ENCODE measurements around the gene CELSR1. TPM values are rescaled to one million over a fixed set of nuclear protein-coding genes. Genes with fewer than 3 reads are reported as not detected.

Gene CELSR1
- total RNA-seq, 2 donors from 2014 or later: 24.4 to 34.1 TPM

DNA sequence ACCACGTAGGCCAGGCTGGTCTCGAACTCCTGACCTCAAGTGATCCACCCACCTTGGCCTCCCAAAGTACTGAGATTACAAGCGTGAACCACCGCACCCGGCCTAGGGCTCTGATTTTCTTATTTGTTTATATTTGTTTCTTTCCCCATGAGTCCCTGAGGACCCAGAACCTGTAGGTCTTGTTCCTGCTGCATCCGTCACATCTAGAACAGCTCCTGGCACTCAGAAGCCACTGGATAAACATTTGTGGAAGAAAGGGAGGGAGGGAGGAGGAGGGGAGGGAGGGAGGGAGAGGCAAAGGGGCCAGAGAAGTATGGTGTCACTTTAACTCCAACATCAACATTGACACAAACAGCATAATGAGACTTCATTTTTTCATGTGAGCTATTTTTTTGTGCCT lies 67.7 kb downstream of the CELSR1 start:
- Histone ChIP-seq H3K4me3 (ENCODE audit: low read length) (no peak overlapping the region), H3K36me3 (ENCODE audit: control insufficient read depth, insufficient read depth, low read length) (no peaks in the 10 kb centered on the region), H3K9ac (ENCODE audit: extremely low read depth, low read length, poor library complexity, severe bottlenecking) (no peak overlapping the region), H3K4me1 (ENCODE audit: control insufficient read depth, insufficient read depth, low read length) (no peaks in the 10 kb centered on the region), H3K9me3 (ENCODE audit: control insufficient read depth, low read length) (no peaks in the 10 kb centered on the region), H3K27ac (ENCODE audit: low read depth, low read length) (no peak overlapping the region), H3K27me3 (ENCODE audit: control insufficient read depth, insufficient read depth, low read length, poor library complexity, severe bottlenecking) (no peaks in the 10 kb centered on the region)
- WGBS, 2 experiments (ENCODE audit: insufficient coverage in 1 of 2, insufficient read length in 1 of 2): 86 to 92% methylated on average over 5 to 6 of the region's 6 CpGs
- TF ChIP-seq, protein P1, sequence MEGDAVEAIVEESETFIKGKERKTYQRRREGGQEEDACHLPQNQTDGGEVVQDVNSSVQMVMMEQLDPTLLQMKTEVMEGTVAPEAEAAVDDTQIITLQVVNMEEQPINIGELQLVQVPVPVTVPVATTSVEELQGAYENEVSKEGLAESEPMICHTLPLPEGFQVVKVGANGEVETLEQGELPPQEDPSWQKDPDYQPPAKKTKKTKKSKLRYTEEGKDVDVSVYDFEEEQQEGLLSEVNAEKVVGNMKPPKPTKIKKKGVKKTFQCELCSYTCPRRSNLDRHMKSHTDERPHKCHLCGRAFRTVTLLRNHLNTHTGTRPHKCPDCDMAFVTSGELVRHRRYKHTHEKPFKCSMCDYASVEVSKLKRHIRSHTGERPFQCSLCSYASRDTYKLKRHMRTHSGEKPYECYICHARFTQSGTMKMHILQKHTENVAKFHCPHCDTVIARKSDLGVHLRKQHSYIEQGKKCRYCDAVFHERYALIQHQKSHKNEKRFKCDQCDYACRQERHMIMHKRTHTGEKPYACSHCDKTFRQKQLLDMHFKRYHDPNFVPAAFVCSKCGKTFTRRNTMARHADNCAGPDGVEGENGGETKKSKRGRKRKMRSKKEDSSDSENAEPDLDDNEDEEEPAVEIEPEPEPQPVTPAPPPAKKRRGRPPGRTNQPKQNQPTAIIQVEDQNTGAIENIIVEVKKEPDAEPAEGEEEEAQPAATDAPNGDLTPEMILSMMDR (conservative IDR thresholded peaks at IDR 0.05): no peak
- H3K36me3 Mint-ChIP-seq (ENCODE audit: low read depth): peaks cover 10% of the 10 kb centered on the region
- H3K4me1 Mint-ChIP-seq: no peaks in the 10 kb centered on the region
- DNase-seq: no peak
- H3K27me3 Mint-ChIP-seq (ENCODE audit: insufficient read depth): peaks cover 17% of the 10 kb centered on the region
- peaks cover 14% of the 10 kb centered on the region for H3K9me3 Mint-ChIP-seq
- no peak overlapping the region for H3K4me3 Mint-ChIP-seq
- H3K27ac Mint-ChIP-seq: no peak overlapping the region

- Histone ChIP-seq H3K4me3 (ENCODE audit: low read length) (no peak overlapping the region), H3K27ac (ENCODE audit: low read depth, low read length) (no peak overlapping the region), H3K27me3 (ENCODE audit: control insufficient read depth, insufficient read depth, low read length, poor library complexity, severe bottlenecking) (no peaks in the 10 kb centered on the region), H3K4me1 (ENCODE audit: control insufficient read depth, insufficient read depth, low read length) (no peaks in the 10 kb centered on the region), H3K36me3 (ENCODE audit: control insufficient read depth, insufficient read depth, low read length) (no peaks in the 10 kb centered on the region), H3K9me3 (ENCODE audit: control insufficient read depth, low read length) (no peaks in the 10 kb centered on the region), H3K9ac (ENCODE audit: extremely low read depth, low read length, poor library complexity, severe bottlenecking) (no peak overlapping the region)
- 95 to 100% methylated on average over 3 to 5 of the region's 5 CpGs for WGBS, 2 experiments (ENCODE audit: insufficient coverage in 1 of 2, insufficient read length in 1 of 2)
- Mint-ChIP-seq H3K4me3 (no peak overlapping the region), H3K27me3 (ENCODE audit: insufficient read depth) (peaks cover 36% of the 10 kb centered on the region), H3K27ac (no peak overlapping the region), H3K9me3 (peaks cover 14% of the 10 kb centered on the region), H3K4me1 (peaks cover 9% of the 10 kb centered on the region), H3K36me3 (ENCODE audit: low read depth) (peaks cover 31% of the 10 kb centered on the region)
- TF ChIP-seq, protein P1 (conservative IDR thresholded peaks at IDR 0.05): no peak
- DNase-seq: no peak
These were observed 70.4 kb downstream of the CELSR1 start for GRCh38 chr22:46467006-46467405.

DNA sequence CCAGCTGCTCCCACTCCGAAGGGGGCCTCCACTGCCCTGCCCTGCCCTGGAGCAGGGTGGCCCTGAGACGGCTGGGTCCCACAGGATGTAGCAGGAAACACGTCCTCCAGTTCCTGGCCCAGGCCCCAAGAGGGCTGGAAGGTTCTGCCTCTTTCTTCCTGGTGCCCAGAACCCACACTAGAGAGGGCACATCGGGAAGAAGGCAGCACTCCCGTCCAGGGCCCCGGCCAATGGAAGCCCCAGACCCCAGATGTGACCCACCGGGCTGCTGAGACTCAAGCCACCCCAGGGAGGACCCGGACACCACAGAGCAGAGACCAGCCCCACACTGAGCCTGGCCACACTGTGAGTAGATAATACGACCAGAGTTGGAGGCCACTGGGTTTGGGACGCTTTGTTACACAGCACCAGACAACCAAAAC lies 71.2 kb downstream of the CELSR1 start:
- no peak for DNase-seq
- no peak overlapping the region for H3K27ac Mint-ChIP-seq
- peaks cover 14% of the 10 kb centered on the region for H3K9me3 Mint-ChIP-seq
- H3K36me3 Mint-ChIP-seq (ENCODE audit: low read depth): peaks cover 29% of the 10 kb centered on the region
- 94 to 98% methylated on average over 6 to 10 of the region's 10 CpGs for WGBS, 2 experiments (ENCODE audit: insufficient coverage in 1 of 2, insufficient read length in 1 of 2)
- Histone ChIP-seq H3K36me3 (ENCODE audit: control insufficient read depth, insufficient read depth, low read length) (peaks cover 5% of the 10 kb centered on the region), H3K27me3 (ENCODE audit: control insufficient read depth, insufficient read depth, low read length, poor library complexity, severe bottlenecking) (no peaks in the 10 kb centered on the region), H3K27ac (ENCODE audit: low read depth, low read length) (no peak overlapping the region), H3K9me3 (ENCODE audit: control insufficient read depth, low read length) (no peaks in the 10 kb centered on the region), H3K9ac (ENCODE audit: extremely low read depth, low read length, poor library complexity, severe bottlenecking) (no peak overlapping the region), H3K4me3 (ENCODE audit: low read length) (no peak overlapping the region), H3K4me1 (ENCODE audit: control insufficient read depth, insufficient read depth, low read length) (no peaks in the 10 kb centered on the region)
- peaks cover 36% of the 10 kb centered on the region for H3K27me3 Mint-ChIP-seq (ENCODE audit: insufficient read depth)
- H3K4me3 Mint-ChIP-seq: no peak overlapping the region
- peaks cover 10% of the 10 kb centered on the region for H3K4me1 Mint-ChIP-seq
- TF ChIP-seq, protein P1 (conservative IDR thresholded peaks at IDR 0.05): no peak
